NT2/D1 (cell line): Measurements from ENCODE around the gene ELL2.

ENCODE experiments used
- SUZ12 ChIP-seq: IDR thresholded peaks from 2 replicates; pipeline ENCODE4 v1.6.1; 2011; ENCODE audit not compliant: insufficient read length, insufficient read depth; ENCODE audit errors: extremely low read depth
- YY1 ChIP-seq: IDR thresholded peaks from 2 replicates; pipeline ENCODE4 v1.6.1; 2011; ENCODE audit not compliant: insufficient read length, insufficient read depth
- ZNF274 ChIP-seq: IDR thresholded peaks from 2 replicates; pipeline ENCODE4 v1.6.1; 2011; ENCODE audit warnings: mild to moderate bottlenecking, low read depth, low read length

- TF ChIP-seq ZNF274 (no peak), YY1 (no peak), SUZ12 (no peak)
Measured at GRCh38 chr5:96004754-96005153, 43.1 kb upstream of the ELL2 start.
